Measurements from ENCODE around the gene PUM1. TPM values are rescaled to one million over a fixed set of nuclear protein-coding genes. Genes with fewer than 3 reads are reported as not detected.

The PUM1 gene
- total and polyA plus RNA-seq, 2 of the 4 experiments (the other 2 are of a cell fraction), result 75.4 to 137 TPM

- Histone ChIP-seq H4K8ac (ENCODE audit: low read depth in 2 of 2, low read length in 2 of 2) (no peak overlapping the region), H3K27me3 (ENCODE audit: control insufficient read depth, insufficient read depth, low read length) (no peaks in the 10 kb centered on the region), H2BK120ac (ENCODE audit: low read depth, low read length) (no peak overlapping the region), H3K36me3 (ENCODE audit: control insufficient read depth, insufficient read depth, low read length) (0 out of 2 replicates have a peak, but pooled peaks cover 2% of the 10 kb centered on the region), H2AFZ (replicated peaks; ENCODE audit: low read length, poor library complexity) (peak overlapping the region; percentile 23), H2BK20ac (ENCODE audit: low read depth, low read length) (no peak overlapping the region), H4K91ac (ENCODE audit: insufficient read depth, low read depth, low read length) (no peak overlapping the region), H3K4ac (ENCODE audit: low read depth, low read length) (no peak overlapping the region), H3K23ac (ENCODE audit: low read depth, low read length) (no peak overlapping the region), H3K14ac (replicated peaks; ENCODE audit: low read depth, low read length) (no peak overlapping the region), H3K79me1 (ENCODE audit: low read depth in 1 of 2, low read length in 2 of 2) (peaks cover 54 to 86% of the 10 kb centered on the region in 2 experiments), H2AK9ac (replicated peaks; ENCODE audit: low read depth, low read length, poor library complexity) (no peak overlapping the region), H3K18ac (ENCODE audit: low read depth, low read length) (no peak overlapping the region), H2AK5ac (ENCODE audit: low read depth, low read length) (peak overlapping the region; percentile 36; the same call in 1 of the 2 replicates), H3K4me3 (ENCODE audit: insufficient read depth, low read depth, low read length) (no peak overlapping the region), H4K20me1 (ENCODE audit: insufficient read depth, low read length) (peaks cover 75% of the 10 kb centered on the region), H3K4me2 (ENCODE audit: low read depth, low read length) (no peak overlapping the region), H3K9me1 (ENCODE audit: insufficient read depth, low read length) (peaks cover 30% of the 10 kb centered on the region; the same call in 1 of the 2 replicates), H3K27ac (ENCODE audit: insufficient read depth, low read length) (no peak overlapping the region), H3K9me3 (ENCODE audit: control insufficient read depth, insufficient read depth, low read length) (no peaks in the 10 kb centered on the region), H3K56ac (ENCODE audit: extremely low read depth, insufficient read depth, low read length) (no peak overlapping the region), H2BK15ac (ENCODE audit: low read depth, low read length) (no peak overlapping the region), H2BK5ac (ENCODE audit: low read depth, low read length, poor library complexity, severe bottlenecking) (no peak overlapping the region), H4K5ac (ENCODE audit: low read depth, low read length) (no peak overlapping the region), H3K9ac (ENCODE audit: low read depth, low read length) (no peak overlapping the region), H3K4me1 (ENCODE audit: control insufficient read depth, insufficient read depth, low read length) (peaks cover 45% of the 10 kb centered on the region)
- BruUV-seq (replicated peaks), result no TSS peak
- intact Hi-C loops (cut with micrococcal nuclease) (no loop called here), dilution Hi-C loops (cut with HindIII; ENCODE audit: low sequenced_read_pairs, unreplicated experiment) (loop anchor here (25.0 kb wide), 1 partner anchor 92 kb away; no protein-coding TSS in a partner anchor), in situ Hi-C loops (cut with MboI; ENCODE audit: low sequenced_read_pairs) (no loop called here)
- CTCF ChIA-PET, result interaction anchor here (0.6 to 1.8 kb wide), 3 partner anchors 97 to 1931 kb away, joined by 3 to 9 read pairs (median 5); no protein-coding TSS in a partner anchor
- no peak for TF ChIP-seq POLR2A (IDR thresholded peaks at IDR 0.05; ENCODE audit: low read depth, low read length)
- TF ChIP-seq RAD21 (IDR thresholded peaks at IDR 0.05; ENCODE audit: low read length), result no peak
- TF ChIP-seq NFE2L2 (IDR thresholded peaks at IDR 0.05; ENCODE audit: low read depth, low read length), result no peak
- TF ChIP-seq, protein P1, sequence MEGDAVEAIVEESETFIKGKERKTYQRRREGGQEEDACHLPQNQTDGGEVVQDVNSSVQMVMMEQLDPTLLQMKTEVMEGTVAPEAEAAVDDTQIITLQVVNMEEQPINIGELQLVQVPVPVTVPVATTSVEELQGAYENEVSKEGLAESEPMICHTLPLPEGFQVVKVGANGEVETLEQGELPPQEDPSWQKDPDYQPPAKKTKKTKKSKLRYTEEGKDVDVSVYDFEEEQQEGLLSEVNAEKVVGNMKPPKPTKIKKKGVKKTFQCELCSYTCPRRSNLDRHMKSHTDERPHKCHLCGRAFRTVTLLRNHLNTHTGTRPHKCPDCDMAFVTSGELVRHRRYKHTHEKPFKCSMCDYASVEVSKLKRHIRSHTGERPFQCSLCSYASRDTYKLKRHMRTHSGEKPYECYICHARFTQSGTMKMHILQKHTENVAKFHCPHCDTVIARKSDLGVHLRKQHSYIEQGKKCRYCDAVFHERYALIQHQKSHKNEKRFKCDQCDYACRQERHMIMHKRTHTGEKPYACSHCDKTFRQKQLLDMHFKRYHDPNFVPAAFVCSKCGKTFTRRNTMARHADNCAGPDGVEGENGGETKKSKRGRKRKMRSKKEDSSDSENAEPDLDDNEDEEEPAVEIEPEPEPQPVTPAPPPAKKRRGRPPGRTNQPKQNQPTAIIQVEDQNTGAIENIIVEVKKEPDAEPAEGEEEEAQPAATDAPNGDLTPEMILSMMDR (conservative IDR thresholded peaks at IDR 0.05; ENCODE audit: low read depth, low read length), result no peak
- no peak for TF ChIP-seq RCOR1 (IDR thresholded peaks at IDR 0.05; ENCODE audit: insufficient replicate concordance, low read length)
- no peak for TF ChIP-seq BHLHE40 (IDR thresholded peaks at IDR 0.05; ENCODE audit: low read depth, low read length)
- TF ChIP-seq, protein P2, sequence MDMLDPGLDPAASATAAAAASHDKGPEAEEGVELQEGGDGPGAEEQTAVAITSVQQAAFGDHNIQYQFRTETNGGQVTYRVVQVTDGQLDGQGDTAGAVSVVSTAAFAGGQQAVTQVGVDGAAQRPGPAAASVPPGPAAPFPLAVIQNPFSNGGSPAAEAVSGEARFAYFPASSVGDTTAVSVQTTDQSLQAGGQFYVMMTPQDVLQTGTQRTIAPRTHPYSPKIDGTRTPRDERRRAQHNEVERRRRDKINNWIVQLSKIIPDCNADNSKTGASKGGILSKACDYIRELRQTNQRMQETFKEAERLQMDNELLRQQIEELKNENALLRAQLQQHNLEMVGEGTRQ (IDR thresholded peaks at IDR 0.05; ENCODE audit: low read depth, low read length), result no peak
- TF ChIP-seq MAZ (IDR thresholded peaks at IDR 0.05; ENCODE audit: borderline replicate concordance, low read depth, low read length), result no peak
- TF ChIP-seq MXI1 (IDR thresholded peaks at IDR 0.05; ENCODE audit: borderline replicate concordance, low read depth, low read length), result no peak
- POLR2A ChIA-PET (ENCODE audit: unreplicated experiment), result no interaction called here
- ATAC-seq (ENCODE audit: low read depth) (no peak), DNase-seq (no peak)
- 100% methylated on average over 2 of the region's 11 CpGs; no CpG with 5 or more reads in 1 of the 2 experiments for WGBS, 2 experiments (ENCODE audit: extremely low coverage in 2 of 2, insufficient read length in 1 of 2)
These were observed 161.1 kb downstream of the PUM1 start for GRCh38 chr1:30904191-30904961.

All from IMR-90 (cell line).